WTC11 (cell line): Measurements from ENCODE around the gene LYRM7.

Source experiments
- ATF1 ChIP-seq: sonication (generic); formaldehyde crosslinking; IDR thresholded peaks from 2 replicates; pipeline ENCODE4 v1.8.1; 2023; ENCODE audit warnings: mild to moderate bottlenecking, moderate library complexity, missing genetic modification reagents
- CREM ChIP-seq: sonication (generic); formaldehyde crosslinking; IDR thresholded peaks from 2 replicates; pipeline ENCODE4 v1.8.1; 2022; ENCODE audit warnings: mild to moderate bottlenecking, missing genetic modification reagents, moderate library complexity
- FOXK1 ChIP-seq: sonication (generic); formaldehyde crosslinking; IDR thresholded peaks from 2 replicates; pipeline ENCODE4 v1.8.0; 2022; ENCODE audit warnings: mild to moderate bottlenecking, moderate library complexity, missing genetic modification reagents
- GABPB1 ChIP-seq: sonication (generic); formaldehyde crosslinking; IDR thresholded peaks from 2 replicates; pipeline ENCODE4 v1.8.1; 2023; ENCODE audit warnings: mild to moderate bottlenecking, missing genetic modification reagents
- KAT7 ChIP-seq: sonication (generic); formaldehyde crosslinking; IDR thresholded peaks from 2 replicates; pipeline ENCODE4 v1.8.1; 2023; ENCODE audit warnings: missing genetic modification reagents, mild to moderate bottlenecking, borderline replicate concordance
- MAX ChIP-seq: sonication (generic); formaldehyde crosslinking; IDR thresholded peaks from 2 replicates; pipeline ENCODE4 v1.8.0; 2022; ENCODE audit warnings: mild to moderate bottlenecking, missing genetic modification reagents
- TCF7 ChIP-seq: sonication (generic); formaldehyde crosslinking; IDR thresholded peaks from 2 replicates; pipeline ENCODE4 v1.8.0; 2022; ENCODE audit warnings: mild to moderate bottlenecking, low read depth, missing genetic modification reagents, moderate library complexity
- ZBTB21 ChIP-seq: sonication (generic); formaldehyde crosslinking; IDR thresholded peaks from 2 replicates; pipeline ENCODE4 v1.8.1; 2023; ENCODE audit warnings: mild to moderate bottlenecking, missing genetic modification reagents, borderline replicate concordance
- ZNF121 ChIP-seq: sonication (generic); formaldehyde crosslinking; IDR thresholded peaks from 2 replicates; pipeline ENCODE4 v1.8.0; 2023; ENCODE audit warnings: missing genetic modification reagents
- TF ChIP-seq, protein P1 (sequence below): fragments of 200-600 bp; IDR thresholded peaks from 2 replicates; pipeline ENCODE4 v1.8.0; 2022; ENCODE audit warnings: antibody characterized with exemption
- TF ChIP-seq, protein P2 (sequence below): sonication (generic); formaldehyde crosslinking; IDR thresholded peaks from 2 replicates; pipeline ENCODE4 v1.8.1; 2023; ENCODE audit warnings: mild to moderate bottlenecking, missing genetic modification reagents, moderate library complexity
- TF ChIP-seq, protein P3 (sequence below): sonication (generic); formaldehyde crosslinking; IDR thresholded peaks from 2 replicates; pipeline ENCODE4 v1.8.0; 2023; ENCODE audit warnings: missing genetic modification reagents, mild to moderate bottlenecking, borderline replicate concordance

DNA sequence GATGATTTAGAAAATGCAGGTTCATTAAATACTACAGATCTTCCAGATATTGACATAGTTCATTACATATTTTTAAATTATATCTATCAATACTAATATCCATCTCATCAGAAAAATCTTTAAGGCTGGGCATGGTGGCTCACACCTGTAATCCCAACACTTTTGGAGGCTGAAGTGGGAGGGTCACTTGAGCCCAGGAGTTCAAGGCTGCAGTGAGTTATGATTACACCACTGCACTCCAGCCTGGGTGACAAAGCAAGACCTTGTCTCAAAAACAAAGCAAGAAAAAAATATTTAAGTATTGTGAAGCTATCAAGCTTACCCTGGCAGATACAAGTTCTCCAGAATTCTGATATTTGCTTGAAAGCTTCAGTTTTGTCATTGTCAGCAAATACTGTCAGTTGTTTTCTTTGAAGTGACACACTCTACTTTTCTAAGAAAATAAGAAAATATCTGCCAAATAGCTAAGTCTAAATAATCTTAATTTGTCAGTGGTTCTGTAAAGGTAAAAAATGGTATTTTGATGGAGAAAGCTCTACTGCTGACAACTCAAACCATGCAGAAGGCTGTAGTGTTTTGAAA lies 14.9 kb downstream of the LYRM7 start:
- TF ChIP-seq, protein P1, sequence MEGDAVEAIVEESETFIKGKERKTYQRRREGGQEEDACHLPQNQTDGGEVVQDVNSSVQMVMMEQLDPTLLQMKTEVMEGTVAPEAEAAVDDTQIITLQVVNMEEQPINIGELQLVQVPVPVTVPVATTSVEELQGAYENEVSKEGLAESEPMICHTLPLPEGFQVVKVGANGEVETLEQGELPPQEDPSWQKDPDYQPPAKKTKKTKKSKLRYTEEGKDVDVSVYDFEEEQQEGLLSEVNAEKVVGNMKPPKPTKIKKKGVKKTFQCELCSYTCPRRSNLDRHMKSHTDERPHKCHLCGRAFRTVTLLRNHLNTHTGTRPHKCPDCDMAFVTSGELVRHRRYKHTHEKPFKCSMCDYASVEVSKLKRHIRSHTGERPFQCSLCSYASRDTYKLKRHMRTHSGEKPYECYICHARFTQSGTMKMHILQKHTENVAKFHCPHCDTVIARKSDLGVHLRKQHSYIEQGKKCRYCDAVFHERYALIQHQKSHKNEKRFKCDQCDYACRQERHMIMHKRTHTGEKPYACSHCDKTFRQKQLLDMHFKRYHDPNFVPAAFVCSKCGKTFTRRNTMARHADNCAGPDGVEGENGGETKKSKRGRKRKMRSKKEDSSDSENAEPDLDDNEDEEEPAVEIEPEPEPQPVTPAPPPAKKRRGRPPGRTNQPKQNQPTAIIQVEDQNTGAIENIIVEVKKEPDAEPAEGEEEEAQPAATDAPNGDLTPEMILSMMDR = no peak
- TF ChIP-seq ATF1 = no peak
- TF ChIP-seq ZBTB21 (CRISPR knock-in tag) = no peak
- no peak for TF ChIP-seq CREM (CRISPR knock-in tag)
- TF ChIP-seq FOXK1 (CRISPR knock-in tag) = no peak
- TF ChIP-seq KAT7 (CRISPR knock-in tag) = no peak
- TF ChIP-seq, protein P2, sequence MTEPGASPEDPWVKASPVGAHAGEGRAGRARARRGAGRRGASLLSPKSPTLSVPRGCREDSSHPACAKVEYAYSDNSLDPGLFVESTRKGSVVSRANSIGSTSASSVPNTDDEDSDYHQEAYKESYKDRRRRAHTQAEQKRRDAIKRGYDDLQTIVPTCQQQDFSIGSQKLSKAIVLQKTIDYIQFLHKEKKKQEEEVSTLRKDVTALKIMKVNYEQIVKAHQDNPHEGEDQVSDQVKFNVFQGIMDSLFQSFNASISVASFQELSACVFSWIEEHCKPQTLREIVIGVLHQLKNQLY (CRISPR knock-in tag) = no peak
- TF ChIP-seq TCF7 (CRISPR knock-in tag) = no peak
- TF ChIP-seq, protein P3, sequence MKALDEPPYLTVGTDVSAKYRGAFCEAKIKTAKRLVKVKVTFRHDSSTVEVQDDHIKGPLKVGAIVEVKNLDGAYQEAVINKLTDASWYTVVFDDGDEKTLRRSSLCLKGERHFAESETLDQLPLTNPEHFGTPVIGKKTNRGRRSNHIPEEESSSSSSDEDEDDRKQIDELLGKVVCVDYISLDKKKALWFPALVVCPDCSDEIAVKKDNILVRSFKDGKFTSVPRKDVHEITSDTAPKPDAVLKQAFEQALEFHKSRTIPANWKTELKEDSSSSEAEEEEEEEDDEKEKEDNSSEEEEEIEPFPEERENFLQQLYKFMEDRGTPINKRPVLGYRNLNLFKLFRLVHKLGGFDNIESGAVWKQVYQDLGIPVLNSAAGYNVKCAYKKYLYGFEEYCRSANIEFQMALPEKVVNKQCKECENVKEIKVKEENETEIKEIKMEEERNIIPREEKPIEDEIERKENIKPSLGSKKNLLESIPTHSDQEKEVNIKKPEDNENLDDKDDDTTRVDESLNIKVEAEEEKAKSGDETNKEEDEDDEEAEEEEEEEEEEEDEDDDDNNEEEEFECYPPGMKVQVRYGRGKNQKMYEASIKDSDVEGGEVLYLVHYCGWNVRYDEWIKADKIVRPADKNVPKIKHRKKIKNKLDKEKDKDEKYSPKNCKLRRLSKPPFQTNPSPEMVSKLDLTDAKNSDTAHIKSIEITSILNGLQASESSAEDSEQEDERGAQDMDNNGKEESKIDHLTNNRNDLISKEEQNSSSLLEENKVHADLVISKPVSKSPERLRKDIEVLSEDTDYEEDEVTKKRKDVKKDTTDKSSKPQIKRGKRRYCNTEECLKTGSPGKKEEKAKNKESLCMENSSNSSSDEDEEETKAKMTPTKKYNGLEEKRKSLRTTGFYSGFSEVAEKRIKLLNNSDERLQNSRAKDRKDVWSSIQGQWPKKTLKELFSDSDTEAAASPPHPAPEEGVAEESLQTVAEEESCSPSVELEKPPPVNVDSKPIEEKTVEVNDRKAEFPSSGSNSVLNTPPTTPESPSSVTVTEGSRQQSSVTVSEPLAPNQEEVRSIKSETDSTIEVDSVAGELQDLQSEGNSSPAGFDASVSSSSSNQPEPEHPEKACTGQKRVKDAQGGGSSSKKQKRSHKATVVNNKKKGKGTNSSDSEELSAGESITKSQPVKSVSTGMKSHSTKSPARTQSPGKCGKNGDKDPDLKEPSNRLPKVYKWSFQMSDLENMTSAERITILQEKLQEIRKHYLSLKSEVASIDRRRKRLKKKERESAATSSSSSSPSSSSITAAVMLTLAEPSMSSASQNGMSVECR = no peak
- TF ChIP-seq GABPB1 = no peak
- TF ChIP-seq MAX (CRISPR knock-in tag) = no peak
- TF ChIP-seq ZNF121 = no peak
